GM18526 (cell line): ENCODE measurements around the gene GPNMB.

Experiments
- POLR2A ChIP-seq: IDR thresholded peaks from 3 replicates; pipeline ENCODE4 v1.6.1; 2011; ENCODE audit not compliant: insufficient read length; ENCODE audit errors: extremely low read depth

Gene GPNMB

GRCh38 chr7:23277359-23277989 lies 30.9 kb downstream of the GPNMB start:
- no peak for TF ChIP-seq POLR2A

GRCh38 chr7:23279819-23280525 lies 33.4 kb downstream of the GPNMB start:
- no peak for TF ChIP-seq POLR2A

- no peak for TF ChIP-seq POLR2A
Measured at GRCh38 chr7:23283086-23283485, 36.5 kb downstream of the GPNMB start.

GRCh38 chr7:23284871-23285270 lies 38.3 kb downstream of the GPNMB start:
- no peak for TF ChIP-seq POLR2A

- no peak for TF ChIP-seq POLR2A
Measured at GRCh38 chr7:23285657-23286646, 39.4 kb downstream of the GPNMB start.

GRCh38 chr7:23287612-23288011 lies 41.0 kb downstream of the GPNMB start:
- TF ChIP-seq POLR2A: no peak

GRCh38 chr7:23290993-23291392 lies 44.4 kb downstream of the GPNMB start:
- no peak for TF ChIP-seq POLR2A

- TF ChIP-seq POLR2A: no peak
Measured at GRCh38 chr7:23291957-23292560, 45.5 kb downstream of the GPNMB start.

DNA sequence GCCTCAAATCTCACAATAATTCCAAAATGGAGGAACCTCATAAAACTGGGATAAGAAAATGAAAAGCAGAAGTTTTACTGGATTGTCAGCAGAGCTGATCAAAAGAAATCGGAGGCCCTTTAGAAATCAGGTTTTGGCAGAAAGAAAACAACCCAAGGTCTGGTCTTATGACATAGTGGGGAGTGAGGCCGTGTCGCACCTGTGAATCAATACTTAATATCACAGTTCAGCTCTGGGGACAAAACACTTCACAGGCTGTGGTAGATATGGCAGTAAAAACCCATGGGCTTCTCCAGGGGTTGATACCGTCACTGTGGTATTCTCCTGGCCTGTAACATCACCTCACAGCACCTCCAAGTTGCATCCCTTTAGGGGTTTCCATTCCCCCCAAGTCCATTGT lies 46.0 kb downstream of the GPNMB start:
- TF ChIP-seq POLR2A: no peak

DNA sequence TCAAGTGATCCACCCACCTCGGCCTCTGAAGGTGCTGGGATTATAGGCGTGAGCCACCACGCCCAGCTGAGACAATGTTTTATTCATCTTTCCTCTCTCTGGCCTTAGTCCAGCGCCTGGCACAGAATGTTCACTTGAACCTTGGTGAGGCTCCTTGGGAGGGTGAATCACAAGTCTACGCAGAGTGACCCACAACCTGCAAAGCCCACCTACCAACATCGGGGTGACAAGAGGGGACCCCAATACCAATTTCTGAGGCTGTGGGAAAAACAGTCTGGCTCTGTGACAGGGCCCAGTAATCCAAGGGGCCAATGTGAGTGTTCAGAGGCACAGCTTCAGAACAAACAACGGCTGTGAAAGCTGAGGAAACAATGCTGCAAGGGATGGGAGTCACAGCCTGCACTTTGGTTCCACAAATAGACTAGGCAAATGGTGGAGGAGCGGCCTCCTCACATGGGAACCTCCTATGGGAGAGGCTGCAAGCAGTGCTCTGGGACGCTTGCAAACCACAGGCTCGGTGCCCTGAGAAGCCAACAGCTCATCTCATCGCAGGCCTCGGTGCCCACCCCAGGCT lies 47.0 kb downstream of the GPNMB start:
- no peak for TF ChIP-seq POLR2A

DNA sequence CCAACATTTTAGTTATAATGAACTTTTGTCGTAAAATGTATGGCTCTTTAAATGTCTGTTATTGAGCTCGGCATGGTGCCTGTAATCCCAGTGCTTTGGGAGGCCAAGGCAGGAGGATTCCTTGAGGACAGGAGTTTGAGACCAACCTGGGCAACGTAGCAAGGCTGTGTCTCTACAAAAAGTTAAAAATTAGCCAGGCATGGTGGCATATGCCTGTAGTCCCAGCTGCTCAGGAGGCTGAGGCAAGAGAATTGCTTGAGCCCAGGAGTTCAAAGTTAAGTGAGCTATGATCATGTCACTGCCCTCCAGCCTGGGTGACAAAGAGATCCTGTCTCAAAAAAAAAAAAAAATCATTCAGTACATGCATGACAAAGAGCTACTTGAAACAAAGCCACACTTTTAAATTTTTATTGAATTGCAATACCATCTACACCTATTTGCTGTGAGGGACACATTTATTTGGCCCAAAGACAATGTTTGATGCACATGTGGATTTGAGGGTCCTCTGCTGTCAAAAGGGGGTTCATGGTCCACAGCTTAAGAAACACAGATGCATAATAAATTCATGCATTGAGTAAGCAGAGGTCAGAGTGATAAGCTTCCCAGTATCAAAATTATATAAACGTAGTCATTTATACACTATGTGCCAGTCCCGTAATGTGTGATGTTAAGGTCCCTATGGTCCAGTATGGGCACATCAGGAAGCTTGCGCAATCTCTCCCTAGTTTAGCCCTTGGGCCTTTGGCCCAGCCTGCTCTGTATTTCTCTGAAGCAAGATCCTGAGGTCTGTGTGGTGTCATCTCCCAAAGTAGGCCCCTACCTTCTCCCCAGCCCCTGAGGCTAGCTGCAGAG lies 48.2 kb downstream of the GPNMB start:
- no peak for TF ChIP-seq POLR2A

DNA sequence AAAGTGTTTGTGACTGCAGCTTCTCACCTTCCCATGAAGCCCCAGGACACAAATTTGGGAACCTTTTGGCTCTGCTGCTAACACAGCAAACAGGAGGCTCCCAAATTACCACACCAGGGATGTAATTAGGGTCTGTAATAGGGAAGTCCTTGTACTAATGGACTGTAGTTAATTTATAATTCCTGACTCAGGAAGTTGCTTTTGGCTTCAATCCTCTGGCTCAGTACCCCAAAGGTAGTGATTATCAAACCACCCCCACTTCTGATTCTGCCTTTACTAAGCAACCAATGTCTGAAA lies 48.8 kb downstream of the GPNMB start:
- no peak for TF ChIP-seq POLR2A

GRCh38 chr7:23298141-23298881 lies 51.7 kb downstream of the GPNMB start:
- TF ChIP-seq POLR2A: no peak

DNA sequence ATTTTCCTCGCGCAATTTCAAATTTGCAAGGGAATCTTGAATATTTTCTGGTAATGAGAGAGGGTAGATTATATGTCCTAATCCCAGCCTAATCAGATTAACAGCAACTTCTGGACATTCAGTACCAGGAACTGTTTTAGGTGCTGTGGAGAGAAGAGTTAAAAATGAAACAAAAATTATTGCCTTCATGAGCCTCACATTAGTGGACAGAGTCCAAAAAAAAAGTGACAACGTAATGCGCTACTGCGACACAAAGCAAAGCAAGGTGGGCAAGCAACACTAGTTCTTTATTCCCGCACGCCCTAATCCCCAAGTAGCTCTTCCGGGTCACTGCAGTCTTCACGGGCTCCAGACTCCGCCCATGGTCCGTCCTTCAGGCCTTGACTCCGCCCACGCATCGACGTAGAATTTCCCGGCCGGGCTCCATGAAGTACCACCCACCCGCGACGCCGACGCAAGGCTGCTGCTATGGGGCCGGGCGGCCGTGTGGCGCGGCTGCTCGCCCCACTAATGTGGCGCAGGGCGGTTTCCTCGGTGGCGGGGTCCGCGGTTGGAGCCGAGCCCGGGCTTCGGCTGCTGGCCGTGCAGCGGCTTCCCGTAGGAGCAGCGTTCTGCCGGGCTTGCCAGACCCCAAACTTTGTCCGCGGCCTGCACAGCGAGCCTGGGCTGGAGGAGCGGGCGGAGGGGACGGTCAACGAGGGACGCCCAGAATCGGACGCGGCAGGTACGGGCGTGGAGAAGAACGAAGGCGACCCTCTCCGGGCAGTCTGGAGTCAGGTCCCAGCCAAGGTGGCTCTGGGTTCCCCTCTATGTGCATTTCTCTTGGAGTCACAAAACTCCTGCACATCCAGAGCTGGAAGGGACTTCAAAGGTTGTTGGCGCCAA lies 52.6 kb downstream of the GPNMB start, which contains the start of gene MALSU1:
Gene MALSU1 (plus strand): TSS at position 455 of the 885 bp plus-strand sequence. CDS start 14 bp downstream, at position 469.
- peak; percentile 93 for TF ChIP-seq POLR2A
